Esophagus mucosa (tissue), 1 donor: ENCODE data around the gene SAP30BP. TPM values are rescaled to one million over a fixed set of nuclear protein-coding genes. Genes with fewer than 3 reads are reported as not detected.

Experiments
- ATAC-seq: fragments of 200-7000 bp; cut with Tn5 transposase; one replicate; pipeline ENCODE4 v1.9.1; 2020
- total RNA-seq: library from RNA; stranded (reverse); gene quantifications from one replicate; pipeline ENCODE4 v1.2.4, GENCODE V29; 2023
- donor health status: DM: yes; HTN: yes; CAD: no.

The SAP30BP gene
- total RNA-seq, 1 donor from 2014 or later, result 46.3 TPM

DNA sequence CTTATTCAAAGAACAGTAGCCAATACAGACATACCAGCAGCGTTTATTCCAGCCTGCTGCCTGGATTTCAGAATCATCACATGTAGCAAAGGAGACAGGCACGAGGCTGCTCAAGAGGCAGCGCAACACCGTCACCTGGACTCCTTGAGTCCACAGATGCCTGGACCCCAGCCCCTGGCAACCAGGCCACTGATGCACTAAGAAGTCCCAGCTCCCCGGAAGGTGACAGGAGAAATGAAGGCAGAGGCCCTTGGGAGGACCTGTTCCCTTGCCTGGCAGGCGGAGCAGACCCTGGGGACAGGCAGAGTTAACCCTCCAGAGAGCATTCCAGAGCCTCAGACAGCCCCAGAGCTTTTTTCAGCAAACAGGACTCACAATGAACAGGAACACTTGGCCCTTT is 17.5 kb upstream of the SAP30BP start:
- no peak for ATAC-seq

- ATAC-seq, result no peak
Observed at GRCh38 chr17:75650874-75651273, 16.3 kb upstream of the SAP30BP start.

GRCh38 chr17:75652341-75652740 is 14.8 kb upstream of the SAP30BP start:
- ATAC-seq, result no peak

DNA sequence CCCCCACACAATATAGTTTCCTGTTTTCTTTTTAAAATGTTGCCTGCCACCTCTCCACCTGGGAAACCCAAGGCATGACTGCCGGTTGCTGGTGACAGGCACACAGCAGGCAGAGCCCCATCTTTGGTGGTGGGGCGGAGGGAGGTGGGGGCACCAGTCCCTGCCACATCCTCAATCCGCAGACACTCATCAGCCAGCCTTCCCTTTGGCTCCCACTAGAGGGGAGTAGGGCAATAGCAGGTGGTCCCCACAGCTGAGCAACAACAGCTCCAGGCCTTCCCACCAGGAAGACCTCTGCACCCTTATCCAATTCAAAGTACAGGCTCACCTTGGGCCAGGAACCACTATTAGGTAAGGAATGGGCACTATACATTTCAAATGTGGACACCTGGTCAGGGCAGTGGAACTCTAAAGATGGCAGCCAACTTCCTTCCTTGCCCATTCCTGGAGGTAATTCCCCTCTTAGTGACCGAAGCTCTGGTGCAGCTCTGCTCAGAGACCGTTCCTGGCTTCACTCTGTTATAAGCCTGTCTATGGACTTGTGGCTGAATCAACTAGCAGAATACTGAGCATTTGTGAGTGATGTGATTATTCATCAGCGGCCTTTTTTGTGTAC is 14.1 kb upstream of the SAP30BP start:
- peak; percentile 25 for ATAC-seq

GRCh38 chr17:75654176-75654575 is 13.0 kb upstream of the SAP30BP start:
- no peak for ATAC-seq

GRCh38 chr17:75658237-75658636 is 8.9 kb upstream of the SAP30BP start:
- no peak for ATAC-seq

GRCh38 chr17:75661531-75661930 is 5.6 kb upstream of the SAP30BP start:
- ATAC-seq, result no peak

DNA sequence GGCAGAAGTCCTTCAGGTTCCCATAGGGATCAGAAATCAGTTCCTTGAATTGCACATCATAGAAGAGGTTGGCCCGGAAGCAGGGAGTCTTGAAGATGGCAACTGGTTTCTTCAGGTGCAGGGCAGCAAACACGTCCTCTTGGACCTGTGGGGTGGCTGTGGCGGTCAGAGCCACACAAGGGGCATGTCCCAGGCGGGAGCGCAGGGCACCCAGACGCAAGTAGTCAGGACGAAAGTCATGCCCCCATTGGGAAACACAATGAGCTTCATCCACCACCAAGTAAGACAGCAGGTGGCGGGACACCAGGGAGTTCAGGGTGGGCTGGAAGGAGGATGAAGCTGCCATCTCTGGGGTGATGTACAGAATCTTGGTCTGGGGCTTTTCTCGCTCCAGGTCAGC is 4.6 kb upstream of the SAP30BP start:
- no peak for ATAC-seq

DNA sequence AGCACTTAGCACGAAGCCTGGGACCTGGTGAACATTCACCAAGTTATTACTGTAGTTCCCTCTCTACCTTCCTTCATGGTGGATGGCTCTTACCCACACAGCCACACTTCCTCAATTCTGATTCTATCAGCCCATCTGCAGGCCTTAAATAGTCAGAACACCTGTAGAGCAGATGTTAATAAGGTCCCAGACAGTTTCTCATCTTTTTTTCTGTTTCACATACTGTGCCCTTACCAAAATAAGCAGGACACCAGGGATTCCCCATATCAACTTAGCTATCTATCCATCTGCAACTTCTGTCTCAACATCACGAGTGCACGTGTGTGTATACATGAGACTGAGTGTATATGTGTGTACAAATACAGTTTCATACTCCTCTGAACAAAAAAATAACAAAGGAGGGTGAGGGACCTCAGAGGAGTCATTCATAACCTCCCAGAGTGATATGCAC is 3.0 kb upstream of the SAP30BP start:
- ATAC-seq, result no peak

DNA sequence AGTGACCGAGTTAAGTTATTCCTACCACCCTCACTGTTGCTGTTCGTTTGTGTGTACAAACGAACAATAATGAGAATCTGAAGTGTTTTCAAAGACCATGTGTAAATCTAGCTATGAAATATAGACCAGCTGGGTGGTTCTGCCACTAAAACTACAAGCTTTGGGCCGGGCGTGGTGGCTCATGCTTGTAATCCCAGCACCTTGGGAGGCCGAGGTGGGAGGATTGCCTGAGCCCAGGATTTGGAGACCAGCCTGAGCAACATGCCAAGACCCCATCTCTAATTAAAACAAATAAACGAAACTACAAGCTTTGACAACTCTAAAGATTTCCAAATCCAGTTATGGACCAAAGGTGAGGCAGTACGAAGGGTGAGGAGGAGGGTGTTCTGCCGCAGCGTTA is 1.2 kb upstream of the SAP30BP start:
- no peak for ATAC-seq

DNA sequence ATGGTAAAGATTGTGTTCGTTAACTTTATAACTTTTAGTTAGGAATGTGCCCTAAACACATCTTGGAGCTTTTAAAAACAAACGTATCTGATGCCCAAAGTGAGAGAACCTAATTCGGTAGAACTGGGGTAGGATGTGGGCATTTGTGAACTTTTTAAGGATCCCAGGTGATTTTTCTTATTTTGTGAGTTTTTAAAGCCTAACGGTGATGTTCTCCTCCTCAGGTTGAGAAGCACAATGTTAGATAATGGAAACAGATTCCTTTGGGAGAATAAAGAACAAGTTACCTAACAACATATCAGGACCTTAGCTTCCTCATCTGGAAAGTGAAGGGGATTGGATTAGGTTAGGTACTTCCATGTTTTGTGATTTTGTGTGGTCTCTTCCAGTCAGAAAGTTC is 687 bp downstream of the SAP30BP start:
- no peak for ATAC-seq

- no peak for ATAC-seq
Observed at GRCh38 chr17:75668489-75668888, 1.4 kb downstream of the SAP30BP start.

DNA sequence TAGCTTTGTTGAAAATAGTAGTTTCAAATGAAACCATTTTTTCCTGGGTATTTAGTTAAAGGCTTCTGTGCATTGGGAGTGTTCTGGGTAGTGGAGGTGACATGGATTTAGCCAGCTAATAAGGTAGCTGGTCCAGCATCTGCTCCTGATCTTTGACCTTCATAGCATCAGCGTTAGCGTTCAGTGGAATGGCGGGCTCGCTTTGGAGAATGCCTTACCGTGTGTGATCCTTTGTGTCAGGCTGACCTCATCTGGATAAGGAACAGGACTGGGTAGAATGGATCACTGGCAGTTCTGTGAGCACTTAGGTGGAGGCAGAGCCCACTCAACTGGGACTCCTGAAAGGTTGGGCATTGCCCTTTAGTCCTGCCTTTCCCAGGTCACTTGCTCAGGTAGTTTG is 3.7 kb downstream of the SAP30BP start:
- no peak for ATAC-seq

DNA sequence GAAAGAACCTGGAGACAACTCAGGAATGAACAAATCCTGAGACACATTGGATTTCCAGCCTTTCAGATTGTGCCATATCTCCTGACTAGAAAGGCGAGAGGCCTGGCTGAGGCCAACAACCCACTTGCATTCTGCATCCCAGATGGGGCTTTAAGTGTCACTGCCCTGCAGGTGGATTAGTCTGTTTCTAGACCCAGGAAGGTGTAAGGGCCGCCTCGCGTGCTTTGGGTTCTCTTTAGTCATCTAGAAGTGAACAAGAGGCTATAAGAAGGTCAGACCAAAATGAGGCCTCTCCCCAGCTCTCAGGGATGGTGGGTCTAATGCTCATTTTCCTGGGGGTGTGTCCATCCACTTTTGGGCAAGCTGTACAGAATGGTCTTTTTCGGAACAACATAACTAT is 4.9 kb downstream of the SAP30BP start:
- no peak for ATAC-seq

GRCh38 chr17:75673487-75673886 is 6.3 kb downstream of the SAP30BP start:
- ATAC-seq, result no peak

DNA sequence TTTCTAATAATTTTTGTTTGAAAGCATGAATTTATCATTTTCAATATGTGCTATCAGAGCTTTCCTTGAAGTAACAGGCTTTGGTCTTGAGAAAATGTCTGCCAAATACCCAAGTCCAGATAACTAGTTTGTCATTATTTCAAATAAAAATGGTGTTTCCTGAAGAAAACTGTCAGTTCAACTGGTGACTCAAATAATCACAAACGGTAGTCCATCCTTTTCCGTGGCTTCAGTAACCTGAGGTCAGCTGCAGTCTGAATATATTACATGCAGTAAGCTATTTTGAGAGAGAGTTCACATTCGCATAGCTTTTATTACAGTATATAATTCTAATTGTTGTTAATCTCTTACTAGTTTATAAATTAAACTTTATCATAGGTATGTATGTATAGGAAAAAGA is 9.3 kb downstream of the SAP30BP start:
- ATAC-seq, result no peak

GRCh38 chr17:75679706-75680211 is 12.6 kb downstream of the SAP30BP start:
- peak; percentile 43 for ATAC-seq

DNA sequence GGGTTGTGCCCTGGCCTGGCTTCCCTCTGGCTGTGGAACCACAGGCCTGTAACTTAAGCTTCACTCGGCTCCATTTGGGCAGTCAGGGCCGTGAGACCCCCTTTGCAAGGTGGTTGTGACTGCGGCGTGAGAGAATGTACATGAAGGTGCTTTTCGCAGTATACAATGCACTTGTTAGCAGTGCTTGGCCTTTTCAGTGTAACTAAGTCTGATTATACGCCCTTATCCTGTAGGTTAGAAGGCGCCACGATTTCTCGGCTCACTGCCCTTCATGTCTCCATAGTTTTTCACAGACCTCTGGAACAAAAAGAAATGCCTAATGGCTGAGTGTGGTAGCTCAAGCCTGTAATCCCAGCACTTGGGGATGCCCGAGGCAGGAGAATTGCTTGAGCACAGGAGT is 13.3 kb downstream of the SAP30BP start:
- ATAC-seq, result no peak

DNA sequence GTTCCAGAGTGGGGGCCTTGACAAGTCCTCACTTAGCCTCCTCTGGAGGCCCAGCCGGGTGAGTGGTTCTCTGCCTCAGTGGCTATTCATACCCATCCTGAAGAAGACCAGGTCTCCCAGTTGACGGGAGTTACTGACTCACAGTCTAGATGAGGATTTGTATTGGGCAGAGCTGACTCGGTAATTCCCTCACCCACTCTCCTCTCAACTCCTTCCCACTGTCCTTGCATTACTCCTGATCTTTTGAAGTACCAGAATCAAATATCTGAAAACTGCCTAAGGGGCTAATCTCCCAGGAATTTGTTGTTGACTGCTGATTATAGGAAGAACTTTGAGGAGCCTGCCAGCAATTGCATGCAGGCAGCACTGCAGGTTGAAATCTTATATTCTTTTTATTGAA is 14.2 kb downstream of the SAP30BP start:
- ATAC-seq, result no peak

- peak; percentile 76 for ATAC-seq
Observed at GRCh38 chr17:75683583-75683982, 16.4 kb downstream of the SAP30BP start.

DNA sequence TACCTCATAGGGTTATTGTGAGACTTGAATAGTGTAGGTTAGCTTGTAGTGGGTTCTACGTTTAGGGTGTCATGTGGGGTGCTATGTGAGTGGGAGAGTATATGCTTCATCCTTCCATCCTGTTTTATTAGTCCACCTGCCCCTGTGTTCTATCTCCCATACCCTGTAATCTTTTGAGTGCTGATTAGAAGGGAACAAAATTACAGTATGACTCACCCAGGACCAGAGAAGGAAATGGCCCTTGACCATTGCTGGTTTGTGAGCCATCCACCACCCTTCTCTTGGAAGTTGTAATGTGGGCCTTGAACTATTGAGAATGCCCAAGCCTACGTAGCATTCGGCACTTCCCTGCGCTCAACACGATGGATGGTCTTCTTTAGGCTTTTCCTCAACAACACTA is 17.1 kb downstream of the SAP30BP start:
- ATAC-seq, result no peak

DNA sequence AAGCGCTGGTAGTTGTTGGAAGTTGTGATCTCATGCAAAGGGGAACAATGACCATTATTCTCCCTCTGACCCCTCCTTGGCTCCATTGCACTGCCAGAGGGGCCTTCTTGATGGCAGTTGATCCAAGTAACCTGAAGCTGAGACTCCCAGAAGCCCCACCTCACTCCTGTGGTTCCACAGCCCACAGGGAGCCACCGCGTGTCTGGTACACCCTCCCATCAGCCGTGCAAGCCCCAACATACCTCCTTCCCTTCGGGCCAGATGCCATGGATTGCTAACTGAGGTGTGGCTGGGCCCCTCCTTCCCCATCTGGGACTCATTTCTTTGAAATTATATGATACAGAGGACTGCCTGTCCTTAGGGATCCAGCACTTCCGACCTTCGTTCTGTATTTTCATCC is 17.8 kb downstream of the SAP30BP start:
- ATAC-seq, result peak; percentile 84

GRCh38 chr17:75685499-75685898 is 18.4 kb downstream of the SAP30BP start:
- ATAC-seq, result no peak

DNA sequence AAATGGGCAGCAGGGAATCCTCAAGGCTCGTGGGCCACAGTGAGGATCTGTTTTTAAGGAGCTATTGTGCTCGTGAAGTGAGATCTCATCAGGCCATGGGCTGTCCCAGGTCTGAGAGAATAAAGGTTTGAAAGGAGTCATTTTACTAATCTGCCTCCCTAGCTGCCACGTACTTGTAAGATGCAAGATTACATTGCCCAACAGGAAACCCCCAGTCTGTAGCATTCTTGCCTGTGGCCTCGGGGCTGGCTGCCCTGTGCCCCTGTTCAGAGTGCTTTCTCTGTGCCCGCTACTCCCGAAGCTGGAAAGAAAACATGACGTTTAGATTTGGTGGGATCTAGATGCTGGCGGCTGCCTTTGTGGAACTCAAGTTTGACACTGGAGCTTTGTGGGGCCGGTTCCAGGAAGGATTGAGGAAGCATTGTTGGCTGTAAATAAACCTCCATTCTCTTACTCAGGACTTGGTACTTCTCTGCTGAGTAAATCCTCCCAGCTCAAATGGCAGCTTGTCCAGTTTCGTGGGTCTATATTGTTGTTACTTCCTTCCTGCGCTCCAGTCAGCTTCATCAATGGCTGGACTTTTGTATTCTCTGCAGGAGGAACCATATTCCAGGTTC is 21.2 kb downstream of the SAP30BP start:
- peak; percentile 2 for ATAC-seq

DNA sequence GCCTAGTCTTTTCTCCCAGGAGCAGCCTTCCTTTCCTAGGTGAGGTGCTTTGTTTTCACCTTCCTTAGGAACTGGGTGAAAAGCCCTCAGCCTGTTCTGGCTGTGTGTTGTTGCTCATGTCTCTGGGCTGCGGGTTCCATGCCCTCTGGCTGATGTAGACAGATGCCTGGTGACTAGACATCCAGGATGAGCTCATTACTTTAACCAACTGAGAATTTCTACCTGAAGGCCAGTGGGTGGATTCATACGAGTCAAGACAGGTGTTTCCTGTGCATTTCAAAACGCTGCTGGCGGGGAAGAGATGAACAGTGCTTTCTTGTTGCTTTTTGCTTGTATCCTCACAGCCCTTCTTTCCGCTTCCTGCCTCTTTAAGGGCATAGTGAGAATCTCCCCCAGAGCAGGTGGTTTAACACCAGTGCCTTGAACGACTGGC is 22.3 kb downstream of the SAP30BP start:
- peak; percentile 78 for ATAC-seq
